ENCODE results near the gene MEGF10. TPM values are rescaled to one million over a fixed set of nuclear protein-coding genes. Genes with fewer than 3 reads are reported as not detected.

The MEGF10 gene
- total RNA-seq, 1 donor from 2014 or later = 1.3 TPM

DNA sequence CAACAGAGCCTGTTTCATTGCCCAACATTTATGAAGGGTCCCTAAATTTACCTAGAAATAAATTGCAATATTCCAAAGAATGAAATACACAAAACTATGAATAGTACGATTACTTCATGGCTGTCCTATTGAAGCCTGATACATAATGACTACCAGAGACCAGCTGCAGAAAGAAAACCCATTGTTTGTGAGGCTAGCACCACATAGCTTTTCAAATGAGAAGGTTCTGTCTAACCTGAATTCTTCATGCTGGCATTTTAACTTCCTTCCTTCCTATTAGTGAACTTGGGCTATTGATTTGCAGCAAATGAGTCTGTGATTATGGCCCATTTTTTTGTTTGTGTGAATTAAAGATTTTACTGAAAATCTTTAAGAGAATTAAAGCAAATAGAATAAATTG, 47.3 kb downstream of the MEGF10 start:
- no peak overlapping the region for H3K4me3 ChIP-seq (ENCODE audit: low read depth, low read length)
- DNase-seq (ENCODE audit: low read depth) = no peak
- no peaks in the 10 kb centered on the region for H3K27me3 ChIP-seq (ENCODE audit: control insufficient read depth, insufficient read depth, low read length)
- no peaks in the 10 kb centered on the region for H3K36me3 ChIP-seq (ENCODE audit: control insufficient read depth, insufficient read depth, low read length)
- TF ChIP-seq, protein P1, sequence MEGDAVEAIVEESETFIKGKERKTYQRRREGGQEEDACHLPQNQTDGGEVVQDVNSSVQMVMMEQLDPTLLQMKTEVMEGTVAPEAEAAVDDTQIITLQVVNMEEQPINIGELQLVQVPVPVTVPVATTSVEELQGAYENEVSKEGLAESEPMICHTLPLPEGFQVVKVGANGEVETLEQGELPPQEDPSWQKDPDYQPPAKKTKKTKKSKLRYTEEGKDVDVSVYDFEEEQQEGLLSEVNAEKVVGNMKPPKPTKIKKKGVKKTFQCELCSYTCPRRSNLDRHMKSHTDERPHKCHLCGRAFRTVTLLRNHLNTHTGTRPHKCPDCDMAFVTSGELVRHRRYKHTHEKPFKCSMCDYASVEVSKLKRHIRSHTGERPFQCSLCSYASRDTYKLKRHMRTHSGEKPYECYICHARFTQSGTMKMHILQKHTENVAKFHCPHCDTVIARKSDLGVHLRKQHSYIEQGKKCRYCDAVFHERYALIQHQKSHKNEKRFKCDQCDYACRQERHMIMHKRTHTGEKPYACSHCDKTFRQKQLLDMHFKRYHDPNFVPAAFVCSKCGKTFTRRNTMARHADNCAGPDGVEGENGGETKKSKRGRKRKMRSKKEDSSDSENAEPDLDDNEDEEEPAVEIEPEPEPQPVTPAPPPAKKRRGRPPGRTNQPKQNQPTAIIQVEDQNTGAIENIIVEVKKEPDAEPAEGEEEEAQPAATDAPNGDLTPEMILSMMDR (IDR thresholded peaks at IDR 0.05; ENCODE audit: insufficient read depth, low read length, poor library complexity, severe bottlenecking) = no peak

DNA sequence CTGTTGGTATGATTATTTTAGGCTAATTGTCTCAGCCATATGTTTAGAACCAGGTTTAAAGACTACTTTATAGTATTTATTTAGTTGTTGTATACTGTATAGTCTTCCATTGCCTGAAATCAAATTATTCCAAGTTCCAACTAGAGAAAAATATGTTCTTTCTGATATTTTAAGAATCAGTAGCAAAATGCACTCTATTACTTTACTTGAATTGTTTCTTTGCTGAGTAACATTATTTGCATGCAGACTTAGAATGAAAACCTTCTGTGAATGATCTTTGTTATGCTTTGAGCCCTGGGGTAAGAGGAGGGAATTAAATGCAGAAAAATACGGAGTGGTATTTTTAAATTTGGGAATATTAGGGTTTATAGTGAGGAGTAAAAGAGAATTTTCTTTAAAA, 47.9 kb downstream of the MEGF10 start:
- H3K4me3 ChIP-seq (ENCODE audit: low read depth, low read length) = no peak overlapping the region
- TF ChIP-seq, protein P1 (IDR thresholded peaks at IDR 0.05; ENCODE audit: insufficient read depth, low read length, poor library complexity, severe bottlenecking) = no peak
- H3K36me3 ChIP-seq (ENCODE audit: control insufficient read depth, insufficient read depth, low read length) = no peaks in the 10 kb centered on the region
- DNase-seq (ENCODE audit: low read depth) = no peak
- H3K27me3 ChIP-seq (ENCODE audit: control insufficient read depth, insufficient read depth, low read length) = no peaks in the 10 kb centered on the region

DNA sequence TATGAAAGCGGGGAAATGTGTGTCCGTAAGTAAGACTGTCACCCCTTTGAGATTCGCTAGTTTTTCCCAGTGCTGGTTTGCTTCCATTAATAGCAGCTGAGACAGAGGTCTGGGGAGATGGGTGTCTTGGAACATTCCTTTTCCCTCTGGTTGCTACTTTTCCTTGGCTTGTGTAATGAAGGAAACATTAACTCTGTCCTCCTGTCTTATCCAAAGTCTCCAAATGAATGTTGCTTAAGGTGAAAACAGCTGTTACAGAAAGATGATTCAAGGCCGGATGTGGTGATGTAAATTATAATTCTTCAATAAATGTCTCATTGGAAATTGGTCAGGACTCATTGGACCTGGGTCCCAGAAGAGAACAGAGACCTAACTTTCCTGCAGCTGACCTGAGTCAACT, 50.0 kb downstream of the MEGF10 start:
- Histone ChIP-seq H3K36me3 (ENCODE audit: control insufficient read depth, insufficient read depth, low read length) (no peaks in the 10 kb centered on the region), H3K27me3 (ENCODE audit: control insufficient read depth, insufficient read depth, low read length) (no peaks in the 10 kb centered on the region), H3K4me3 (ENCODE audit: low read depth, low read length) (no peak overlapping the region)
- TF ChIP-seq, protein P1 (IDR thresholded peaks at IDR 0.05; ENCODE audit: insufficient read depth, low read length, poor library complexity, severe bottlenecking) = no peak
- no peak for DNase-seq (ENCODE audit: low read depth)

DNA sequence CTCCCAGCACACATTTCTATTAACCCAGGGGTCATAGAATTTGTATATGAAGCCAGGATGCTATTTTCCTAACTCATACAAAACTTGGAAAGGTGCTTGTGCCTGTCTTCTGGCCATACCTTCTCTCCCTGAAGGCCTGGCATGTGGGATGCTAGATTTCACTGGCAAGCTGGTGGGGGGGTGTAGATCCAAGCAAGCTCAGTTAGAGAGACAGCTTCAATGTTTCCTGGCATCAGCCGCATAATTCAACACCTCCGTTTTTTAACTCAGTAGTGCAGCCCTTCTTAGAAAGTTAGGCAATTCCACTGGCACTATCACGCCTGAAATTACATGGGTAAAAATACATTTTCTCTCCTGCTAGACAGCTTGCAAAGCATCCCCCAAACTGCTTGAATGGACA, 51.8 kb downstream of the MEGF10 start:
- H3K36me3 ChIP-seq (ENCODE audit: control insufficient read depth, insufficient read depth, low read length) = no peaks in the 10 kb centered on the region
- H3K4me3 ChIP-seq (ENCODE audit: low read depth, low read length) = no peak overlapping the region
- TF ChIP-seq, protein P1 (IDR thresholded peaks at IDR 0.05; ENCODE audit: insufficient read depth, low read length, poor library complexity, severe bottlenecking) = no peak
- no peaks in the 10 kb centered on the region for H3K27me3 ChIP-seq (ENCODE audit: control insufficient read depth, insufficient read depth, low read length)
- DNase-seq (ENCODE audit: low read depth) = no peak

DNA sequence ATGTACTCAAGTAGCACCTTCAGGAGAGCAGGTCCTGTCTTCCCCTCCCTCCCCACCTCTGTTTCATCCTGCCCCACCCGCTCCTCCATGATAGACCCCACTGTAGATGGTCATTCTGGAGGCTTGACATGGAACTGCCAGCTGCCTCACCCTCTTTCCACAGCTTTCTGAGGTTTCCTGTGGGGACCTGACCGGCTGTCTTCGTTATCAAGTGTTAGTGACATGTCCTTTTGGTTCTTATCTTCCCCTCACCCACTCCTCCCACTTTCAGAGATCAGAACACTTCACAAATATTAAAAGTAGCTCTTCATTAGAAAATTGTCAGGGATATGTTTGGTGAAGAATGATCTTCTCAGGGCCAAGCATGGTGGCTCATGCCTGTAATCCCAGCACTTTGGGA, 52.7 kb downstream of the MEGF10 start:
- DNase-seq (ENCODE audit: low read depth) = no peak
- no peak overlapping the region for H3K4me3 ChIP-seq (ENCODE audit: low read depth, low read length)
- no peaks in the 10 kb centered on the region for H3K27me3 ChIP-seq (ENCODE audit: control insufficient read depth, insufficient read depth, low read length)
- TF ChIP-seq, protein P1 (IDR thresholded peaks at IDR 0.05; ENCODE audit: insufficient read depth, low read length, poor library complexity, severe bottlenecking) = no peak
- H3K36me3 ChIP-seq (ENCODE audit: control insufficient read depth, insufficient read depth, low read length) = no peaks in the 10 kb centered on the region

DNA sequence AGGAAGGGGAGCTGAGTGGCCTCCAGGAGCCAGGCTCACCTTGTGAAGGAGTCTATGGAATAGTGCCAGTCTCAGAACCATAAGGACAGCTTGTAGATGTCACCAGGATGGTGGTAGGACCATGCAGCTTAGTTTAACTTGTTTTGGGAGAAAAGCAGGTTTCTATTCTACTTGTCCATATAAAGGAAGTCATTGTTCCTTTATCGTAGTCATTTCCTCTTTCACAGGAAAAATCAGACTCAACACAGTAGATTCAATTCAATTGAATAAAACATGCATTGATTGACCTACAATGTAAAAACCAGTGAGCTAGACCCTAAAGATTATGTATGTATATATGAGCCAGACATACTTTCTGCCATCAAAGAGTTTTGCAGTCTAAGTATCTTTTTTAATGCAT, 53.3 kb downstream of the MEGF10 start:
- DNase-seq (ENCODE audit: low read depth) = no peak
- no peaks in the 10 kb centered on the region for H3K36me3 ChIP-seq (ENCODE audit: control insufficient read depth, insufficient read depth, low read length)
- H3K27me3 ChIP-seq (ENCODE audit: control insufficient read depth, insufficient read depth, low read length) = no peaks in the 10 kb centered on the region
- TF ChIP-seq, protein P1 (IDR thresholded peaks at IDR 0.05; ENCODE audit: insufficient read depth, low read length, poor library complexity, severe bottlenecking) = no peak
- no peak overlapping the region for H3K4me3 ChIP-seq (ENCODE audit: low read depth, low read length)

Measured in kidney epithelial cell (primary cell).